ENCODE results near the gene FANCF.
"Not testable (repeated sequence)": the region's sequence is repeated elsewhere in the genome, so short reads cannot be mapped to it uniquely, and the experiment has no call there.

The FANCF gene

DNA sequence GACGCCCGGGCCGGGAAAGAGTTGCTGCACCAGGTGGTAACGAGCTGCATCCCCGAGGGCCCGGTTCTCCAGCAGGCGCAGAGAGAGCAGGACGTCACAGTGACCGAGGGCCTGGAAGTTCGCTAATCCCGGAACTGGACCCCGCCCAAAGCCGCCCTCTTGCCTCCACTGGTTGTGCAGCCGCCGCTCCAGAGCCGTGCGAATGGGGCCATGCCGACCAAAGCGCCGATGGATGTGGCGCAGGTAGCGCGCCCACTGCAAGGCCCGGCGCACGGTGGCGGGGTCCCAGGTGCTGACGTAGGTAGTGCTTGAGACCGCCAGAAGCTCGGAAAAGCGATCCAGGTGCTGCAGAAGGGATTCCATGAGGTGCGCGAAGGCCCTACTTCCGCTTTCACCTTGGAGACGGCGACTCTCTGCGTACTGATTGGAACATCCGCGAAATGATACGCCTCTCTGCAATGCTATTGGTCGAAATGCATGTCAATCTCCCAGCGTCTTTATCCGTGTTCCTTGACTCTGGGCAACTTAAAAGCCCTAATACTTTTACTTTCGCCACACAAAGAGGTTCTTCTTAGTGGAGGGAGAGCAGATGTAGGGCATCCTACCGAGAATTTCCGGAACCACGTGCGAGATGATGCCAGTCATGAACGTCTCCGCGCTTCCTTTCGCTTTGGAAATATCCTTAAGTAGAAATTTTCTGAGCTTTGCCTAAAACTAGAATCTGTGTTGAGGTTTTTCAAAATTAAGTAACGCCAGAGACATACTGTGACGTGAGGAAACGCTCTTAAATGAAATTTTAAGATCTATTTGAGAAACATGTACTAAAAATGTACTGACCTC is at the start of gene FANCF:
Gene FANCF, minus strand, starts transcription at position 376 of the 840 bp plus-strand sequence. Its CDS starts 13 bp downstream, at position 363.
- peak; percentile 86 for DNase-seq (ENCODE audit: low read depth, low spot score)

GRCh38 chr11:22674470-22675439 is 49.1 kb upstream of the FANCF start:
- no peak for DNase-seq (ENCODE audit: low read depth, low spot score)

DNA sequence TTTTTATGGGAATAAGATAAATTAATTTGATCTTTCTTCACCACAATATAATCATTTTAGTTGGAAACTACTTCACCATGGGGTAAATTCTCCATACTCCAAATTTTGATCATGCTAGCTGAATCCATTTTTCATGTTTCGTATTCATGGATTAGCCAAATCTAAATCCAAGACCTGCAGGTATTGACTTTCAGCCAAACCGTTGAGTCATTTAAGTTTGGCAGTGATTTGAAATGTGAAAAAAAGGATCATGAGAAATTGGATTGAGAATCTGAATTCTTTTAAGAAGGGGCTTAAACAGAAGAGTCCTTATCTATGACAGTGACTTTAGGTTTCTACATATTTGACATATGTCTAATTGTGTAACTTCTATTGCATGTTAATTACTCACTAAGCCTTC is 46.1 kb upstream of the FANCF start:
- no peak for DNase-seq (ENCODE audit: low read depth, low spot score)

GRCh38 chr11:22670830-22671229 is 45.2 kb upstream of the FANCF start:
- no peak for DNase-seq (ENCODE audit: low read depth, low spot score)

- DNase-seq (ENCODE audit: low read depth, low spot score) = no peak
Measured at GRCh38 chr11:22669368-22669767, 43.7 kb upstream of the FANCF start.

DNA sequence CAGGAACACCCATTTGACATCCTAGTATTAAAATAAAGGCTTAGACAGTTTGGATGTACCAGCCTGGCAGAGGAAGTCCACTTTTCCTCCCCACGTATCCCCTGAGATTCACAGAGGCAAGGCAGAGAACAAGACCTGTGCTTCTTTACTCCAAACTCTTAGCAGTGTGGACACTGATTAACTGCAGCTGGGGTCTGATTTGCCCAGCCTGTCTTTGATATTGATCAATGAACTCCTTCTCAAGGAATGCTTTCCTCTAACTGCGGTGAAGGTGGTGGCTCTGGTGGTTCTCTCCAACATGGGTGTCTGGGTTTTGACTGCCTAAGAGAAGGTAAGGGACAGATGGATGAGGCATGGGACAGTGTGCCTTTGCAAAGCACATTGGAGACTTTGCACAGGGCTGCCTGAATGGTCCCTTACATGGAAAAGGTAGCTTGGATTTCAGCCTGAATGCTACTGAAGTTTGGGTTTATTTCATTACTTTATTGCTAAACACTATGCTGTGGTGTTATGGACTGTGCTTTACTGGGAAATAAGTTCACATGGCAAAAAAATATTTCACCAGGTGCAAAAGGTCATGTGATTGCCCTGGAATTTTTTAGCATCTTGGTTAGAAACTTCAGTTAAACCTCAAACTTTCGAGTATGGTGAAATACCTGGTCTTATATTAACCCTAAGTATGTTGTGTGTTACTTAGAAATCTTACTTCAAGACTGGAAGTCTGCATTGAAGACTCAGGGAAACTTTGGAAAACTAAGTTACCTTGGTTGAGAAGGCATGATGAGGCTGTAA is 42.6 kb upstream of the FANCF start:
- no peak for DNase-seq (ENCODE audit: low read depth, low spot score)

- no peak for DNase-seq (ENCODE audit: low read depth, low spot score)
Measured at GRCh38 chr11:22666688-22667439, 41.2 kb upstream of the FANCF start.

DNA sequence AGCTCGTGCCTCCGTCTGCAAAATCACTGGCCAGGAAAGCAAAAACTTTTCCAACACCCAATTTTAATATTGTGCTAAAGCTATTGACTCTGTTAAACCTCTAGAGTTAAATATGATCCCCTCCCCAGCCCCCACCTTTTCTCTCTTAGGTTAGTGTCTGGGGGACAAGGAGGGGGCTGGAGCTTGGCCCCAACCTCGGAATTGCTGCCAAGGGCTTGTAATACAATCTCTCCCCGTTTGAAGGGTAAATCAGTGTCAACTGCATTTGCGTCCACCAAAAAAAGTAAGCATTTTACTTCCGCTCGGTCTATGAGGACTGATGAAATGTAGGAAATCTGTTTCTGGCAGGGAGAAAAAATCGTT is 40.7 kb upstream of the FANCF start, which contains the start of gene GAS2:
Gene GAS2, plus strand, starts transcription at position 287 of the 363 bp plus-strand sequence. CDS start 8,259 bp downstream, outside the sequence.
- DNase-seq (ENCODE audit: low read depth, low spot score) = no peak

- DNase-seq (ENCODE audit: low read depth, low spot score) = no peak
Measured at GRCh38 chr11:22659783-22660182, 34.2 kb upstream of the FANCF start.

DNA sequence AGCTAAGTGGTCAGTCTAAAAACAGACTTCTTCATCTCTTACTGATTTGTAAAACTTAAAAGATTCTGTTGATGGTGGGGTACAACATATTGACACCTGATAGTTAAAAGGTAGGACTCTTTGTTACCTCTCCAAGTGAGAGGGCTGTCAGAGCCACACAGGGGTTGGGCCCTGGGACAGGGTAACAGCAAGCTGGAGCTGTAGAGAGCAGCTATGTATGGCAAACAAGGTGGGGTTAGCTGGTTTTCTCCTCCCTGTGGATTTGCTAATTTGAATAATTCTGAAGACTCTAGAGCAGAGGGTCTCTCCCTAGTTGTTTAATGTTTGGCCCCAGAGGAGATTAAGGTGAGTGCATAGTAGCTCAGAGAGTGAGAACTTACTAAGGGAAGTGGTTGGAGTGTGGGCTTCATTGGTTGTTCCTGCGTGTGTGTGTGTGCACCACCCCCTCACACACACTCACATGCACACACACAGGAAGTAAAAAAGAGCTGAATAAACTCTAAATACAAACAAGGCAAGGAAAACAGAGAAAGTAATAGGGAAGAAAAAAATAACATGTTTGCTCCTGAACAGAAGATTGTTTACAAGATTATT is 31.6 kb upstream of the FANCF start:
- no peak for DNase-seq (ENCODE audit: low read depth, low spot score)

GRCh38 chr11:22656130-22656529 is 30.5 kb upstream of the FANCF start:
- DNase-seq (ENCODE audit: low read depth, low spot score) = no peak

DNA sequence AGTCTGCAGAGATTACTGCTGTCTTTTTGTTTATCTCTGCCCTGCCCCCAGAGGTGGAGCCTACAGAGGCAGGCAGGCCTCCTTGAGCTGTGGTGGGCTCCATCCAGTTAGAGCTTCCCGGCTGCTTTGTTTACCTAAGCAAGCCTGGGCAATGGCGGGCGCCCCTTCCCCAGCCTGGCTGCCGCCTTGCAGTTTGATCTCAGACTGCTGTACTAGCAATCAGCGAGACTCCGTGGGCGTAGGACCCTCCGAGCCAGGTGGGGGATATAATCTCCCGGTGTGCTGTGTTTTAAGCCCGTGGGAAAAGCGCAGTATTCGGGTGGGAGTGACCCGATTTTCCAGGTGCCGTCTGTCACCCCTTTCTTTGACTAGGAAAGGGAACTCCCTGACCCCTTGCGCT is 26.7 kb upstream of the FANCF start:
- not testable (repeated sequence) for DNase-seq (ENCODE audit: low read depth, low spot score)

DNA sequence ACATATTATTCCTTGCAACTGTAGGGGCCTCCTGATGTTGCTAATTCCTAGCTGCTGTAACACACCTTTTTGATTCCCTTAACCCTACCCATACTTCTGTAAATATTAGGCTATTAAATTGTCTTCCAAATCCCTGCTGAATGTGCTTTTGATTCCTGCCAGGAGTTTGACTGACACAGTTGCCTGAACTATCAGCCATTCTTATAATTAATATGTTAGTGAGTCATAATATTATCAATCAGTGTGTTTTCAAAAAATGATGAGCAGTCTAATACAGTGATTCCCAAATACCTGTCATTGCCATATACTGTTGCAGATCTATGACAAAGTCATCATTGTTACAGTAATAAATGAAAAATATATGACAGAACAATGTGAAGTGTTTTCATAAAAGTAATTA is 15.9 kb upstream of the FANCF start:
- no peak for DNase-seq (ENCODE audit: low read depth, low spot score)

GRCh38 chr11:22640862-22641261 is 15.2 kb upstream of the FANCF start:
- DNase-seq (ENCODE audit: low read depth, low spot score) = no peak

- DNase-seq (ENCODE audit: low read depth, low spot score) = no peak
Measured at GRCh38 chr11:22635689-22636088, 10.1 kb upstream of the FANCF start.

DNA sequence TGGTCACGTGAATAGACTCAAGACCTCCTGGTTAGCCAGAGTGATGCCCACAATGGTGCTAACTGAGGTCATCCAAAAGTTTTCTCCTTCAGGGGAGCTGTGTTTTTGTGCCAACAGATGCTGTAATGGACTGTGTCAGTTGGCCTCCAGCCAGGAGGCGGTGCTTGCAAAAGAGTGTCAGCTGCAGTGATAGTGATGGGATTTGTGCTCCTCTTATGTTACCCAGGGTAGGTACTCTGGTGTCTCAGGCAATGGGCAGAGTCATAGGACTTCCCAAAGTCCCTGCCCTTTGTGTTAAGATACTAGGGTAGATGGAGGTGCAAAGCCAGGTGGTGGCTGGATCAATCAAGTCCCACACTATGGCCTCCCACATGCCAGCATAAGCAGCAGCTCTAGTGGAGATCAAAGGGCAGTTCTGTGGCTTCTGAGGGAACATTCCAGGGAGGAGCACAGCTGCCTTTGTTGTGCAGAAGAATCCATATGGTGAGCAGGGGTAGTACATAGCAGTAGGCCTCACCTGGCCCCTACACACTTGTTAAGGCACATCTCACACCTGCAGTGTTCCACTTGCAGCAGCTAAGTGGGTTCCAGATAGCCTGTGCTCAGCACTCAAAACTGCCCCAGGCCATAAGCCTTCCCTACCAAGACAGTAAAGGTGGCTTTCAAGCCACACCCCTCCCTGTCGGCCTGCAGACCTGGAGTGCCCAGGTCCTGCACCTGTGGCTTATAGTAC is 9.4 kb upstream of the FANCF start:
- DNase-seq (ENCODE audit: low read depth, low spot score) = no peak

- DNase-seq (ENCODE audit: low read depth, low spot score) = no peak
Measured at GRCh38 chr11:22633354-22633902, 7.8 kb upstream of the FANCF start.

DNA sequence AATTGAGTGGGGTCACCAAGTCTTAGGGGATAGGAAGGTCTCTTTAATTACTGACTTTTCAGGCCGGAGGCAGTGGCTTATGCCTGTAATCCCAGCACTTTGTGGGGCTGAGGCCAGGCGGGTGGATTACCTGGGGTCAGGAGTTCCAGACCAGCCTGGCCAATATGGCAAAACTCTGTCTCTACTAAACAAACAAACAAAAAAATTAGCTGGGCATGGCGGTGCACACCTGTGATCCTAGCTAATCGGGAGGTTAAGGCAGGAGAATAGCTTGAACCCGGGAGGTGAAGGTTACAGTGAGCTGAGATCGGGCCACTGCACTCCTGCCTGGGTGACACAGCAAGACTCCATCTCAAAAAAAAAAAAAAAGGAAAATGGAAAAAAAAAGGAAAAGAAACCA is 1.8 kb upstream of the FANCF start:
- DNase-seq (ENCODE audit: low read depth, low spot score) = no peak

DNA sequence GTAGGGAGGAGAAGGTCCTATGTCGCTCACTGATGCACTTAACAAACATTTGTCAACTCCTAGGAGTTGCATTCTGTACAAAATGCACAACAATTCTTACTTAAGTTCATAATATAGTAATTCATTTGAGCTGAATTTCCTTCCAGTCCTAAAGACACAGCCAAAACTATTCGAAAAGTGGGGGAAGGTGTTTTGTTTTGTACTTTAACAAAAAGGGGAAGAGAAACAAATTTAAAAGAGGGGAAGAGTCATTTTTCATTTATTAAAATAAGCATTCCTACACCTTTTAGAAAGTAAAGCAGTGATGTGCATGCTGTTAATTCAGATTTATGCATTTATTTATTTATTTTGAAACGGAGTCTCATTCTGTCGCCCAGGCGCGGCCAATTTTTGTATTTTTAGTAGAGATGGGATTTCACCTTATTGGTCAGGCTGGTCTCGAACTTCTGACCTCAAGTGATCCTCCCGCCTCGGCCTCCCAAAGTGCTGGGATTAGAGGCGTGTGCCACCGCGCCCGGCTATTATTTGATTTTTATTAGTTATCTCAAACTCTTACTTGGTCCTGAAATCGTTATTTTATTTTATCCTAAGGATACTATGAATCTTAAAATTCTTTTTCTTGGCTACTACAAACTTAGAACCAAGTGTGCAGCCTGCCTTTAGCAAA is 1.1 kb upstream of the FANCF start:
- no peak for DNase-seq (ENCODE audit: low read depth, low spot score)

All from activated CD4-positive, CD25-positive, alpha-beta regulatory T cell treated with anti-CD3 and anti-CD28 coated beads, Interleukin-2, amount 50 U/mL, for 16 hours (primary cell).